H1 (cell line): ENCODE data around the gene SLC22A3. TPM values are rescaled to one million over a fixed set of nuclear protein-coding genes. Genes with fewer than 3 reads are reported as not detected.

Experiments
- JUN ChIP-seq: IDR thresholded peaks from 2 replicates; pipeline ENCODE4 v1.6.1; 2011; ENCODE audit warnings: low read depth, mild to moderate bottlenecking, improper control_type of control experiment, low read length
- POLR2A ChIP-seq, 2 experiments: IDR thresholded peaks; 1 replicate in 1 of 2; 2 replicates in 1 of 2; pipeline ENCODE4 v1.6.1; 2011; ENCODE audit warnings: low read depth in 2 of 2, low read length in 2 of 2, mild to moderate bottlenecking in 2 of 2; ENCODE audit errors: control extremely low read depth in 1 of 2
- RFX5 ChIP-seq: IDR thresholded peaks from 2 replicates; pipeline ENCODE4 v1.6.1; 2011; ENCODE audit warnings: low read depth, low read length, improper control_type of control experiment, borderline replicate concordance
- SIX5 ChIP-seq: IDR thresholded peaks from 2 replicates; pipeline ENCODE4 v1.6.1; 2011; ENCODE audit warnings: mild to moderate bottlenecking, low read depth, low read length
- polyA plus RNA-seq, 7 experiments: library from polyadenylated mRNA; depleted of rRNA in 3 of 7; stranded (reverse) in 5 of 7; unstranded in 2 of 7; fragments of >200 nt in 5 of 7; fragments of 200-250 nt in 2 of 7; gene quantifications; 1 replicate in 5 of 7; 2 replicates in 1 of 7; 4 replicates in 1 of 7; pipeline versions ENCODE4 v1.2.1 to v1.2.3, GENCODE V29; 2011 to 2013; ENCODE audit warnings: missing spikeins in 2 of 7, mixed read lengths in 2 of 7
- total RNA-seq: library from RNA; stranded (reverse); fragmentation: NEBNext Ultra II Directional; extraction: Animal tissue kit (Norgen Biotek cat#: 25700); gene quantifications from 2 replicates; pipeline ENCODE4 v1.2.1, GENCODE V29; 2021

SLC22A3 gene
- total and polyA plus RNA-seq, 2 of the 8 experiments (the other 6 are each of a cell fraction or from before 2014, with no cell fraction given): 1.0 to 2.9 TPM

GRCh38 chr6:160337301-160337700 lies 10.9 kb upstream of the SLC22A3 start (continued):
- TF ChIP-seq RFX5: no peak
- TF ChIP-seq SIX5: no peak
- no peak for TF ChIP-seq POLR2A (IDR thresholded peaks at IDR 0.05; ENCODE audit: control extremely low read depth in 1 of 2, low read depth in 2 of 2, low read length in 2 of 2)
- no peak for TF ChIP-seq JUN
